Keratinocyte (primary cell): ENCODE measurements around the gene DSCAM. TPM values are rescaled to one million over a fixed set of nuclear protein-coding genes. Genes with fewer than 3 reads are reported as not detected.

Experiments
- DNase-seq: peaks from one replicate; pipeline ENCODE4 v3.0.0-alpha.2; 2011; ENCODE audit warnings: low read depth, missing footprints, low spot score
- FAIRE-seq: peaks from 2 replicates; lab custom pipeline; 2011; peaks lifted over from hg19 to GRCh38; lab: Jason Lieb, UNC
- H2AFZ ChIP-seq: 2 replicates; pipeline ENCODE4 v1.6.0; 2012; ENCODE audit warnings: low read length, control low read depth, inconsistent platforms; ENCODE audit not compliant: control insufficient read depth
- H3K27ac ChIP-seq: 2 replicates; pipeline ENCODE4 v1.5.1; 2011; ENCODE audit warnings: low read length; ENCODE audit not compliant: control insufficient read depth, insufficient read depth
- H3K27me3 ChIP-seq: 3 replicates; pipeline ENCODE4 v1.6.0; 2011; ENCODE audit warnings: low read length; ENCODE audit not compliant: control insufficient read depth, insufficient read depth; ENCODE audit errors: extremely low read depth
- H3K36me3 ChIP-seq, 2 experiments: 2 replicates in 1 of 2; 3 replicates in 1 of 2; pipeline ENCODE4 v1.5.1; 2011; ENCODE audit warnings: low read length in 2 of 2, mild to moderate bottlenecking in 1 of 2; ENCODE audit not compliant: control insufficient read depth in 2 of 2, insufficient read depth in 2 of 2; ENCODE audit errors: extremely low read depth in 1 of 2
- H3K4me1 ChIP-seq: 3 replicates; pipeline ENCODE4 v1.5.1; 2011; ENCODE audit warnings: low read length; ENCODE audit not compliant: control insufficient read depth, insufficient read depth; ENCODE audit errors: extremely low read depth
- H3K4me2 ChIP-seq: 3 replicates; pipeline ENCODE4 v1.6.0; 2011; ENCODE audit warnings: low read depth, low read length; ENCODE audit not compliant: control insufficient read depth, insufficient read depth; ENCODE audit errors: extremely low read depth
- H3K4me3 ChIP-seq, 3 experiments: fragments of 200-600 bp in 1 of 3; sonication (generic) in 1 of 3; 2 replicates in 2 of 3; 3 replicates in 1 of 3; pipeline ENCODE4 v1.5.1; 2011 to 2016; ENCODE audit warnings: low read length in 3 of 3, mild to moderate bottlenecking in 3 of 3, control low read depth in 2 of 3, inconsistent platforms in 1 of 3, low read depth in 1 of 3, mixed read lengths in 1 of 3, mixed run types in 1 of 3, moderate library complexity in 1 of 3; ENCODE audit not compliant: control insufficient read depth in 2 of 3, insufficient read depth in 2 of 3; ENCODE audit errors: extremely low read depth in 1 of 3
- H3K79me2 ChIP-seq: 2 replicates; pipeline ENCODE4 v1.6.0; 2012; ENCODE audit warnings: low read length; ENCODE audit not compliant: control insufficient read depth, insufficient read depth
- H3K9ac ChIP-seq: 3 replicates; pipeline ENCODE4 v1.6.0; 2011; ENCODE audit warnings: low read length; ENCODE audit not compliant: control insufficient read depth, insufficient read depth; ENCODE audit errors: extremely low read depth
- H3K9me1 ChIP-seq: 3 replicates; pipeline ENCODE4 v1.6.0; 2011; ENCODE audit warnings: low read length; ENCODE audit not compliant: control insufficient read depth, insufficient read depth; ENCODE audit errors: extremely low read depth
- H3K9me3 ChIP-seq: 2 replicates; pipeline ENCODE4 v1.5.1; 2012; ENCODE audit warnings: low read depth, low read length; ENCODE audit not compliant: control insufficient read depth
- H4K20me1 ChIP-seq: 3 replicates; pipeline ENCODE4 v1.6.0; 2011; ENCODE audit warnings: low read length; ENCODE audit not compliant: control insufficient read depth, insufficient read depth; ENCODE audit errors: extremely low read depth
- CTCF ChIP-seq, 3 experiments: IDR thresholded peaks in 1 of 3; conservative IDR thresholded peaks in 1 of 3; optimal IDR thresholded peaks in 1 of 3; 2 replicates in 2 of 3; 3 replicates in 1 of 3; pipeline versions ENCODE3 to v1.5.1; 2011; ENCODE audit warnings: low read length in 3 of 3, mild to moderate bottlenecking in 3 of 3, moderate library complexity in 2 of 3, control low read depth in 1 of 3, inconsistent platforms in 1 of 3; ENCODE audit not compliant: insufficient read depth in 2 of 3; ENCODE audit errors: extremely low read depth in 1 of 3
- EZH2 ChIP-seq: IDR thresholded peaks from one replicate; pipeline ENCODE4 v1.6.1; 2012; ENCODE audit warnings: inconsistent platforms, mild to moderate bottlenecking, low read length, moderate library complexity
- dilution Hi-C: fragments of 300-500 bp; cut with MboI; formaldehyde crosslinking; loops from one replicate; pipeline ENCODE4 v1.7.0; 2020; ENCODE audit warnings: low sequenced_read_pairs; ENCODE audit not compliant: extremely low pct_ligation_motif_present
- polyA plus RNA-seq, 5 experiments: library from polyadenylated mRNA; depleted of rRNA in 3 of 5; stranded (reverse) in 3 of 5; stranded (forward) in 1 of 5; unstranded in 1 of 5; fragments of >200 nt; gene quantifications; 1 replicate in 1 of 5; 2 replicates in 3 of 5; 3 replicates in 1 of 5; pipeline versions ENCODE4 v1.2.1 to v1.2.3, GENCODE V29; 2011 to 2012; ENCODE audit warnings: missing spikeins in 2 of 5, low read depth in 1 of 5, low replicate concordance in 1 of 5

The DSCAM gene
- polyA plus RNA-seq, 1 donor (not counting 4 experiments of a cell fraction or from before 2014, with no cell fraction given), result 2.1 TPM

- Histone ChIP-seq H3K27me3 (no peaks in the 10 kb centered on the region), H4K20me1 (no peaks in the 10 kb centered on the region), H3K9me3 (no peaks in the 10 kb centered on the region), H3K27ac (no peak overlapping the region), H3K4me2 (no peak overlapping the region), H3K9ac (no peak overlapping the region), H2AFZ (no peak overlapping the region), H3K4me3 (no peak overlapping the region), H3K4me1 (peaks cover 10% of the 10 kb centered on the region), H3K9me1 (no peaks in the 10 kb centered on the region), H3K36me3 (no peaks in the 10 kb centered on the region), H3K79me2 (peaks cover 2% of the 10 kb centered on the region)
- dilution Hi-C loops, result no loop called here
- DNase-seq, result no peak
- no peak for TF ChIP-seq CTCF (optimal IDR thresholded peaks at IDR 0.05 in 1 of 3, IDR thresholded peaks at IDR 0.05 in 1 of 3, conservative IDR thresholded peaks at IDR 0.05 in 1 of 3; ENCODE audit: extremely low read depth in 1 of 3, insufficient read depth in 2 of 3, low read length in 3 of 3)
- TF ChIP-seq EZH2, result no peak
- FAIRE-seq, result no peak
These were observed 171.9 kb downstream of the DSCAM start for GRCh38 chr21:40675017-40675416.

- H3K4me2 ChIP-seq, result no peak overlapping the region
- no peak for DNase-seq
- H3K27me3 ChIP-seq, result no peaks in the 10 kb centered on the region
- no peaks in the 10 kb centered on the region for H3K36me3 ChIP-seq
- H4K20me1 ChIP-seq, result no peaks in the 10 kb centered on the region
- H3K4me3 ChIP-seq, result no peak overlapping the region
- H3K79me2 ChIP-seq, result peaks cover under 1% of the 10 kb centered on the region
- H2AFZ ChIP-seq, result no peak overlapping the region
- no peaks in the 10 kb centered on the region for H3K9me1 ChIP-seq
- H3K4me1 ChIP-seq, result peaks cover 6% of the 10 kb centered on the region
- H3K27ac ChIP-seq, result no peak overlapping the region
- H3K9me3 ChIP-seq, result no peaks in the 10 kb centered on the region
- no peak overlapping the region for H3K9ac ChIP-seq
- dilution Hi-C loops, result no loop called here
- TF ChIP-seq EZH2 (no peak), CTCF (optimal IDR thresholded peaks at IDR 0.05 in 1 of 3, IDR thresholded peaks at IDR 0.05 in 1 of 3, conservative IDR thresholded peaks at IDR 0.05 in 1 of 3; ENCODE audit: extremely low read depth in 1 of 3, insufficient read depth in 2 of 3, low read length in 3 of 3) (no peak)
- FAIRE-seq, result no peak
These were observed 174.4 kb downstream of the DSCAM start for GRCh38 chr21:40672602-40673001.
